HCT116 (cell line): Measurements from ENCODE around the gene IFITM1. TPM values are rescaled to one million over a fixed set of nuclear protein-coding genes. Genes with fewer than 3 reads are reported as not detected.

Experiments used
- ATAC-seq: fragments of 200-7000 bp; cut with Tn5 transposase; 2 replicates; pipeline ENCODE4 v1.9.1; 2020; ENCODE audit warnings: mild to moderate bottlenecking, moderate library complexity
- BruUV-seq: library from RNA; stranded (reverse); fragments of 400-500 nt; replicated peaks from 2 replicates; lab custom pipeline; 2021; lab: Mats Ljungman, UMichigan
- CTCF ChIA-PET: fragments of 300-600 bp; sonication (Branson Sonifier 250); formaldehyde crosslinking; loops from one replicate; lab custom pipeline; 2021; ENCODE audit warnings: antibody characterized with exemption; lab: Charles Lee
- POLR2A ChIA-PET: fragments of 300-600, 350-600 bp; sonication (Branson Sonifier 250); formaldehyde crosslinking; loops from one replicate; lab custom pipeline; 2021; ENCODE audit warnings: antibody characterized with exemption; lab: Charles Lee
- RAD21 ChIA-PET, 2 experiments: fragments of 300-600 bp; sonication (Branson Sonifier 250); formaldehyde crosslinking; loops; one replicate each; lab custom pipeline; 2023; ENCODE audit warnings: low total read pairs in 2 of 2; ENCODE audit not compliant: uncharacterized antibody in 2 of 2, unreplicated experiment in 2 of 2, low non-redundant PET in 1 of 2; lab: Charles Lee
- DNase-seq: peaks from one replicate; pipeline ENCODE4 v3.0.0-alpha.2; 2010; ENCODE audit warnings: low read depth, low spot score
- H2AFZ ChIP-seq: fragments of 200-600 bp; shearing (Covaris generic), sonication (generic); 2 replicates; pipeline ENCODE4 v1.6.1; 2017; ENCODE audit warnings: low read depth, mixed run types, mixed read lengths, antibody characterized with exemption, low read length; ENCODE audit not compliant: poor library complexity, severe bottlenecking
- H3K27ac ChIP-seq: 2 replicates; pipeline ENCODE4 v1.5.1; 2012; ENCODE audit warnings: low read depth, low read length
- H3K27me3 ChIP-seq: fragments of 200-600 bp; sonication (generic); 2 replicates; pipeline ENCODE4 v1.6.1; 2016; ENCODE audit warnings: mixed run types, low read length, mixed read lengths; ENCODE audit not compliant: insufficient read depth
- H3K36me3 ChIP-seq, 2 experiments: fragments of 200-500 bp in 1 of 2; fragments of 200-600 bp in 1 of 2; sonication (Bioruptor generic) in 1 of 2; sonication (generic) in 1 of 2; 2 replicates each; pipeline versions ENCODE4 v1.5.1 to v1.6.1; 2014 to 2016; ENCODE audit warnings: low read length in 2 of 2, inconsistent platforms in 1 of 2, mixed read lengths in 1 of 2, mixed run types in 1 of 2; ENCODE audit not compliant: insufficient read depth in 2 of 2, control insufficient read depth in 1 of 2
- H3K4me1 ChIP-seq, 2 experiments: fragments of 200-600 bp in 1 of 2; sonication (generic) in 1 of 2; 2 replicates each; pipeline versions ENCODE4 v1.5.1 to v1.6.1; 2012 to 2017; ENCODE audit warnings: low read length in 2 of 2, inconsistent platforms in 1 of 2, mild to moderate bottlenecking in 1 of 2, mixed read lengths in 1 of 2, mixed run types in 1 of 2, moderate library complexity in 1 of 2; ENCODE audit not compliant: insufficient read depth in 2 of 2, control insufficient read depth in 1 of 2
- H3K4me2 ChIP-seq: fragments of 200-600 bp; sonication (generic); 2 replicates; pipeline ENCODE4 v1.6.1; 2017; ENCODE audit warnings: mixed run types, low read length, mixed read lengths
- H3K4me3 ChIP-seq, 2 experiments: fragments of 200-600 bp in 1 of 2; sonication (generic) in 1 of 2; replicated peaks in 1 of 2; 2 replicates each; pipeline ENCODE4 v1.5.1; 2011 to 2016; ENCODE audit warnings: low read length in 2 of 2, control low read depth in 1 of 2, low read depth in 1 of 2, mild to moderate bottlenecking in 1 of 2, mixed read lengths in 1 of 2, mixed run types in 1 of 2
- H3K79me2 ChIP-seq: fragments of 200-600 bp; sonication (generic); 2 replicates; pipeline ENCODE4 v1.6.1; 2017; ENCODE audit warnings: mild to moderate bottlenecking, mixed run types, low read length, moderate library complexity, mixed read lengths; ENCODE audit not compliant: insufficient read depth
- H3K9ac ChIP-seq: fragments of 200-600 bp; sonication (generic); 2 replicates; pipeline ENCODE4 v1.6.1; 2016; ENCODE audit warnings: low read length, mixed read lengths
- H3K9me2 ChIP-seq: fragments of 200-600 bp; sonication (generic), shearing (Covaris generic); 2 replicates; pipeline ENCODE4 v1.6.1; 2017; ENCODE audit warnings: mixed run types, mild to moderate bottlenecking, moderate library complexity; ENCODE audit not compliant: insufficient read depth
- H3K9me3 ChIP-seq, 2 experiments: fragments of 200-500 bp in 1 of 2; fragments of 200-600 bp in 1 of 2; sonication (Bioruptor generic) in 1 of 2; sonication (generic) in 1 of 2; 2 replicates each; pipeline ENCODE4 v1.6.1; 2014 to 2017; ENCODE audit warnings: low read length in 2 of 2, mixed read lengths in 2 of 2, inconsistent platforms in 1 of 2, low read depth in 1 of 2, mild to moderate bottlenecking in 1 of 2, mixed run types in 1 of 2, moderate library complexity in 1 of 2; ENCODE audit not compliant: control insufficient read depth in 1 of 2, insufficient read depth in 1 of 2
- H4K20me1 ChIP-seq: fragments of 200-600 bp; sonication (generic), shearing (Covaris generic); 2 replicates; pipeline ENCODE4 v1.6.1; 2017; ENCODE audit warnings: mixed run types, mild to moderate bottlenecking, moderate library complexity; ENCODE audit not compliant: insufficient read depth
- CBX3 ChIP-seq: IDR thresholded peaks from 2 replicates; pipeline ENCODE4 v1.6.1; 2012; ENCODE audit warnings: low read depth
- CEBPB ChIP-seq: IDR thresholded peaks from 2 replicates; pipeline ENCODE4 v1.6.1; 2012; ENCODE audit warnings: low read depth
- EGR1 ChIP-seq: IDR thresholded peaks from 2 replicates; pipeline ENCODE4 v1.6.1; 2012; ENCODE audit warnings: low read depth
- EZH2 ChIP-seq: fragments of 200-600 bp; sonication (generic); IDR thresholded peaks from 2 replicates; pipeline ENCODE4 v1.6.1; 2017; ENCODE audit warnings: antibody characterized with exemption, mixed run types
- EZH2phosphoT487 ChIP-seq: fragments of 200-600 bp; IDR thresholded peaks from 2 replicates; pipeline ENCODE4 v1.6.1; 2018; ENCODE audit warnings: antibody characterized with exemption, borderline replicate concordance
- SIN3A ChIP-seq: IDR thresholded peaks from 2 replicates; pipeline ENCODE4 v1.6.1; 2012; ENCODE audit warnings: low read depth
- YY1 ChIP-seq: IDR thresholded peaks from 2 replicates; pipeline ENCODE4 v1.6.1; 2011; ENCODE audit warnings: low read length, low read depth, moderate library complexity, mild to moderate bottlenecking; ENCODE audit not compliant: insufficient replicate concordance; ENCODE audit errors: extremely low read depth
- ZFX ChIP-seq: fragments of 450-650 bp; IDR thresholded peaks from 2 replicates; pipeline ENCODE4 v1.6.1; 2017
- intact Hi-C: fragments of 100-400 bp; cut with micrococcal nuclease; formaldehyde crosslinking; loops from 2 replicates; pipeline ENCODE4 v1.10.0; 2022
- total RNA-seq: library from RNA; stranded (reverse); gene quantifications from one replicate; pipeline ENCODE4 v1.2.1, GENCODE V29; 2021; ENCODE audit not compliant: unreplicated experiment
- TF ChIP-seq, protein P1 (sequence below): IDR thresholded peaks from 2 replicates; pipeline ENCODE4 v1.6.1; 2011; ENCODE audit warnings: mild to moderate bottlenecking, low read length, moderate library complexity; ENCODE audit not compliant: insufficient replicate concordance; ENCODE audit errors: extremely low read depth

Gene IFITM1
- total RNA-seq, 1 experiment from 2014 or later, result 6.1 TPM

DNA sequence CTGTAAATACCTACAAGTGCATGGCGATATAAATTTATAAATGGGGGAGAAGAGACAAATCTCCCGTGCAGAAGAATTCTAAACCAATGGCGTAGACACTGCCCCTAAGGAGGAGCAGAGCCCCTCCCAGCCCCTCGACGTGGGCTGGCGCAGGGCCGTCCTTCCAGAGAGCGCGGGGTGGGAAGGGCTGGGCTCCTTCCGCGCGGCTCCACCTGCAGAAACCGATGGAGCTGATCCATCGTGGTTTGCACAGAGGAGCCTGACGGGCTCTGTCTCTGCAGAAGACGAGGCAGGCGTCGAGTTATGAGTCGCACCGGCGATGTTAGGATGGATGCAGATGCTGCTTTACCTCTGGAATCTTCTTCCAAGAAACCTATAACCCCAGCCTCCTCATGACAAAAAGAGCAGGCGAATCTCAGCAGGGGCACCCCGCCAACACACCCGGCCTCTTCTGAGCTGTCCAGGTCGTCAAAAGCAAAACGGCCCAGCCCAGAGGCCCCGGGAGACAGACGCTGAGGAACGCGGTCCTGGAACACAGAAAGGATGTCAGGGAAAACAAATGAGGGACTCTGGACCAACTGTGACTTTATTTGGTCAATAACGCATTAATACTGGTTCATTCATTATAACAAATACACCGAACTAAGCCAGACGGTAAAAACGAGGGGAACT, 44.4 kb downstream of the IFITM1 start:
- POLR2A ChIA-PET, result no interaction called here

More for the DNA sequence above, 44.4 kb downstream of the IFITM1 start:
- H3K27ac ChIP-seq, result no peak overlapping the region
- no peak overlapping the region for H3K4me2 ChIP-seq
- TF ChIP-seq ZFX, result no peak
- no peak for TF ChIP-seq YY1
- no peak for TF ChIP-seq CBX3
- no peak for TF ChIP-seq SIN3A
- TF ChIP-seq EZH2, result no peak
- no peak for TF ChIP-seq CEBPB
- no peak for TF ChIP-seq EZH2phosphoT487
- no peak for TF ChIP-seq EGR1
- TF ChIP-seq, protein P1, sequence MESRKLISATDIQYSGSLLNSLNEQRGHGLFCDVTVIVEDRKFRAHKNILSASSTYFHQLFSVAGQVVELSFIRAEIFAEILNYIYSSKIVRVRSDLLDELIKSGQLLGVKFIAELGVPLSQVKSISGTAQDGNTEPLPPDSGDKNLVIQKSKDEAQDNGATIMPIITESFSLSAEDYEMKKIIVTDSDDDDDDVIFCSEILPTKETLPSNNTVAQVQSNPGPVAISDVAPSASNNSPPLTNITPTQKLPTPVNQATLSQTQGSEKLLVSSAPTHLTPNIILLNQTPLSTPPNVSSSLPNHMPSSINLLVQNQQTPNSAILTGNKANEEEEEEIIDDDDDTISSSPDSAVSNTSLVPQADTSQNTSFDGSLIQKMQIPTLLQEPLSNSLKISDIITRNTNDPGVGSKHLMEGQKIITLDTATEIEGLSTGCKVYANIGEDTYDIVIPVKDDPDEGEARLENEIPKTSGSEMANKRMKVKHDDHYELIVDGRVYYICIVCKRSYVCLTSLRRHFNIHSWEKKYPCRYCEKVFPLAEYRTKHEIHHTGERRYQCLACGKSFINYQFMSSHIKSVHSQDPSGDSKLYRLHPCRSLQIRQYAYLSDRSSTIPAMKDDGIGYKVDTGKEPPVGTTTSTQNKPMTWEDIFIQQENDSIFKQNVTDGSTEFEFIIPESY, result no peak
- TF ChIP-seq, all 23 proteins: peak for 0
- no peaks in the 10 kb centered on the region for H3K9me2 ChIP-seq
- H3K9me3 ChIP-seq, result peaks cover 8% of the 10 kb centered on the region in 2 experiments; a peak in 2 of 4 replicates
- no peak overlapping the region for H2AFZ ChIP-seq
- intact Hi-C loops, result loop anchor here (5.0 kb wide), 1 partner anchor 56 kb away; no protein-coding TSS in a partner anchor
- H3K4me1 ChIP-seq, result peaks cover 12 to 16% of the 10 kb centered on the region in 2 experiments
- H3K79me2 ChIP-seq, result no peaks in the 10 kb centered on the region
- ATAC-seq, result no peak
- CTCF ChIA-PET, result no interaction called here
- H3K27me3 ChIP-seq, result no peaks in the 10 kb centered on the region
- H4K20me1 ChIP-seq, result no peaks in the 10 kb centered on the region
- H3K36me3 ChIP-seq, result no peaks in the 10 kb centered on the region
- H3K4me3 ChIP-seq, result no peak overlapping the region
- no peak for DNase-seq
- no TSS peak for BruUV-seq
- H3K9ac ChIP-seq, result no peak overlapping the region
- RAD21 ChIA-PET, result no interaction called here
